ENCODE results near the gene MAPK10.

Gene MAPK10

DNA sequence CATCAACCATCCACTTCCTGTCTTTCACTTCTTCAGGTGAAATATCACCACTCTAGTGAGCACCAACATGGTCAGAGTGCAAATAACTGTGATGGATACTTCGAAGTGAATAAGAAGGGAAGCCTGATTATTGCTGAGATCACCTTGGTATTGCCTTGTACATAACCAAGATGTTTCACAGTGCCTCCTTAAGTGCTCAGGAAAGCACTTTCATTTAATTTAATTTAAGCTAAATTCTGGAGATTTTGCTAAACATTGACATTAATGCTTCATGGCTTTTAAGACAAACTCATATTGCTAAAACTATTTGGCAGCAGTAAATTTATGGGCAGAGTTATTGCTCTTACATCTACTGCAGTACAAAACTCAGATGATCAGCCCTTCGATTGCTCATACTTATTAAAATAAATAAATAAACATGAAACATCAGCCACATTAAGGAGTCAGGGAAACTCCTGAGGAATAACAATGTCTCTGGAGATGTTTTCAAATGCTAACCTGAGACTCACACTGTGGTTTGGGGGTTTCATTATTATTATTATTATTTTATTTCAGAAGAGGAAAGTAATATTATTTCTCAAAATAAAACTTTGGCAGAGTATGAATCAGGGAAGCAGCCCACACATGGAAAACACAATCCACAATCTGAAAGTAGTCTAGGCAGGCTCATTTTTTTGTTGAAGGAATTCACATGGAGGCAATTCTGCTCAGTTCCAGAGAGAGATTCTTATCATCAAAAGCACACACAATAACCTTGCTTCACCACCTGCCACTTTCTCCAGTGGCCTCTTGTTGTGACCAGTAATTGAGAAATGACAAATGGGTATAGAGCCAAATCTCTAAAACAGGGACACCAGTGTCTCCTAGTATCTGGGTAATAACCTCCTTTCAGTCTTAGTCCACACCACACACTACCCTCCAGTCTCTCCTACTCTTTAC, 344.2 kb downstream of the MAPK10 start:
- peaks cover 3% of the 10 kb centered on the region for H3K36me3 Mint-ChIP-seq (ENCODE audit: insufficient read depth)
- no peak for DNase-seq
- peaks cover 0 to 4% of the 10 kb centered on the region in 2 donors for H3K9me3 Mint-ChIP-seq
- no peaks in the 10 kb centered on the region for H3K4me1 Mint-ChIP-seq (ENCODE audit: low read depth in 2 of 2)
- H3K4me3 Mint-ChIP-seq = no peak overlapping the region
- ATAC-seq (replicated peaks) = no peak
- H3K27ac Mint-ChIP-seq = no peak overlapping the region
- H3K27me3 Mint-ChIP-seq = no peaks in the 10 kb centered on the region

DNA sequence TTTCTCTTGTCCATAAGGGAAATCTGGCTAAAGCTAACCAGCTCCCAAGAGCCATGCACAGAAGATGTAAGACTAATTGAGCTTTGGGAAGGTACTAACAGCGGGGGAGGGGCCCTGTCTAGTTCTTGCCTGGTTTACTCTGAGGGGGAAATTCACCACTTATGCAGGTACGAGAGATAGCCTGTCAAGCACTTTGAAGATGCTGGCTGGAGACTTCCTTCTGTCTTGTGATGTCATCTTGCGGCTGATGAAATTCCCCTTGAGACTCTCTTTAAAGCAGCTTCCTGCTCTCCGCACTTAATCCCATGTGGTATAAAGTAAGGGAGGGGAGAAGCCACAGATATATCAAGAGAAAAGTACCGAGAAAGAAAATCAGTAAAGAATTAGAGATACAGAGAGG, 345.3 kb downstream of the MAPK10 start:
- Mint-ChIP-seq H3K27ac (no peak overlapping the region), H3K27me3 (no peaks in the 10 kb centered on the region), H3K36me3 (ENCODE audit: insufficient read depth) (no peaks in the 10 kb centered on the region), H3K4me3 (no peak overlapping the region), H3K4me1 (ENCODE audit: low read depth in 2 of 2) (no peaks in the 10 kb centered on the region), H3K9me3 (peaks cover 0 to 4% of the 10 kb centered on the region in 2 donors)
- ATAC-seq (replicated peaks) (no peak), DNase-seq (no peak)

- Mint-ChIP-seq H3K9me3 (peaks cover 0 to 4% of the 10 kb centered on the region in 2 donors), H3K27me3 (no peaks in the 10 kb centered on the region), H3K4me3 (no peak overlapping the region), H3K27ac (no peak overlapping the region), H3K4me1 (ENCODE audit: low read depth in 2 of 2) (no peaks in the 10 kb centered on the region), H3K36me3 (ENCODE audit: insufficient read depth) (no peaks in the 10 kb centered on the region)
- DNase-seq (no peak), ATAC-seq (replicated peaks) (no peak)
Observed at GRCh38 chr4:86013621-86014020, 346.2 kb downstream of the MAPK10 start.

GRCh38 chr4:86011117-86011516, 348.7 kb downstream of the MAPK10 start:
- Mint-ChIP-seq H3K27ac (no peak overlapping the region), H3K9me3 (peaks cover 0 to 4% of the 10 kb centered on the region in 2 donors), H3K27me3 (no peaks in the 10 kb centered on the region), H3K36me3 (ENCODE audit: insufficient read depth) (no peaks in the 10 kb centered on the region), H3K4me3 (no peak overlapping the region), H3K4me1 (ENCODE audit: low read depth in 2 of 2) (no peaks in the 10 kb centered on the region)
- no peak for DNase-seq
- ATAC-seq (replicated peaks) = no peak

DNA sequence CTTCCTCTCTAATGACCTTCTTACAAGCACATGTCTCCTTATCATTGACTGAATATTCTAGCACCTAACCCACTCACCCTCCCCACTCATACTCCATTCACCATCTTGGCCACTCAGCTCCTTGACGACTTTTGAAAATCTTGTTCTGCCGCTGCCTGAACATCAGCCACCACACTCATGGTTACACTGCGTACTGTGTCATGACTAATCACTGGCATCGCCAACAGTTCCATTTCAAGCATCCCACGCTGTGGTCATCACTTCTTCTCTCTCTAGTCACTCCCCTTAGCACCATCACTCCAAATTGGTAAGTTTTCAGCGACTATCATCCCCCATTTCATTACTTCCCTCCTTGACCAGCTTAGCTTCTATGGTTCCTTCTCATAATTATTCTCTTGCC, 352.8 kb downstream of the MAPK10 start:
- Mint-ChIP-seq H3K27ac (no peak overlapping the region), H3K27me3 (no peaks in the 10 kb centered on the region), H3K4me3 (no peak overlapping the region), H3K4me1 (ENCODE audit: low read depth in 2 of 2) (no peaks in the 10 kb centered on the region), H3K9me3 (peaks cover 6 to 7% of the 10 kb centered on the region in 2 donors), H3K36me3 (ENCODE audit: insufficient read depth) (no peaks in the 10 kb centered on the region)
- ATAC-seq (replicated peaks) (no peak), DNase-seq (no peak)

- no peaks in the 10 kb centered on the region for H3K27me3 Mint-ChIP-seq
- DNase-seq = no peak
Observed at GRCh38 chr4:86006057-86006456, 353.8 kb downstream of the MAPK10 start.

DNA sequence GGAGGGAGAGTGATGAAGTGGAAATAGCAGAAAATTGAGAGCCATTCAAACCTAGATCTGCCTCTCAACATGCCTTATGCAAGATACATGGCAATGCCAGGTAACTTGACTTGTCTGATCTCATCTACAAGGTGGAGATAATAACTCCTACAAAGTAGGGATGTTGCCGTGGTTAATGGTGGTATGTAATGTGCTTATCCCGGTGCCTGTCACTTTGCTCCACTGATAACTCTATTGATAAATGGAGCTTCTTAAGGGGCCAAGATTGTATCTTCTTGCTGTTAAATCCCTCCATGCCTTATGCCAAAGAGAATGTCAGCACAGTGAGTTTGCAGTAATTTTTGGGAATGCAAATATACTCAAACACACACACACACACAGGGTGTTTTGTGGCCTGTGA, 355.8 kb downstream of the MAPK10 start:
- DNase-seq (no peak), ATAC-seq (replicated peaks) (no peak)
- Mint-ChIP-seq H3K9me3 (peaks cover 6 to 7% of the 10 kb centered on the region in 2 donors), H3K27me3 (no peaks in the 10 kb centered on the region), H3K4me1 (ENCODE audit: low read depth in 2 of 2) (no peaks in the 10 kb centered on the region), H3K4me3 (no peak overlapping the region), H3K36me3 (ENCODE audit: insufficient read depth) (no peaks in the 10 kb centered on the region), H3K27ac (no peak overlapping the region)

More at GRCh38 chr4:86006057-86006456, 353.8 kb downstream of the MAPK10 start:
- no peak overlapping the region for H3K4me3 Mint-ChIP-seq
- no peak for ATAC-seq (replicated peaks)
- H3K9me3 Mint-ChIP-seq = peaks cover 6 to 7% of the 10 kb centered on the region in 2 donors
- no peaks in the 10 kb centered on the region for H3K36me3 Mint-ChIP-seq (ENCODE audit: insufficient read depth)
- H3K27ac Mint-ChIP-seq = no peak overlapping the region
- H3K4me1 Mint-ChIP-seq (ENCODE audit: low read depth in 2 of 2) = no peaks in the 10 kb centered on the region

- Mint-ChIP-seq H3K27me3 (no peaks in the 10 kb centered on the region), H3K9me3 (peaks cover 6 to 7% of the 10 kb centered on the region in 2 donors), H3K27ac (no peak overlapping the region), H3K36me3 (ENCODE audit: insufficient read depth) (no peaks in the 10 kb centered on the region), H3K4me1 (ENCODE audit: low read depth in 2 of 2) (no peaks in the 10 kb centered on the region), H3K4me3 (no peak overlapping the region)
- ATAC-seq (replicated peaks) (no peak), DNase-seq (no peak)
Observed at GRCh38 chr4:86001591-86001990, 358.3 kb downstream of the MAPK10 start.

- no peak for ATAC-seq (replicated peaks)
- Mint-ChIP-seq H3K36me3 (ENCODE audit: insufficient read depth) (peaks cover 3% of the 10 kb centered on the region), H3K9me3 (no peaks in the 10 kb centered on the region), H3K27ac (no peak overlapping the region), H3K4me1 (ENCODE audit: low read depth in 2 of 2) (no peaks in the 10 kb centered on the region), H3K27me3 (no peaks in the 10 kb centered on the region), H3K4me3 (no peak overlapping the region)
- no peak for DNase-seq
Observed at GRCh38 chr4:85995361-85995760, 364.5 kb downstream of the MAPK10 start.

DNA sequence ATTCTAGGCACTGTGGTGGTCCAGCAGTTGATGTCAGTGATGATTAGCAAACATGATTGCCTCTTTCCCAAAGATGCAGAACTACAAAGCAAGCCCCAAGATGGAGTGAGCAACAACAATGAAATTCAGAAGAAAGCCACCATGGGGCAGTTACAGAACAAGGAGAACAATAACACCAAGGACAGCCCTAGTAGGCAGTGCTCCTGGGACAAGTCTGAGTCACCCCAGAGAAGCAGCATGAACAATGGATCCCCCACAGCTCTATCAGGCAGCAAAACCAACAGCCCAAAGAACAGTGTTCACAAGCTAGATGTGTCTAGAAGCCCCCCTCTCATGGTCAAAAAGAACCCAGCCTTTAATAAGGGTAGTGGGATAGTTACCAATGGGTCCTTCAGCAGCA, 365.3 kb downstream of the MAPK10 start:
- Mint-ChIP-seq H3K4me1 (ENCODE audit: low read depth in 2 of 2) (no peaks in the 10 kb centered on the region), H3K36me3 (ENCODE audit: insufficient read depth) (peaks cover 3% of the 10 kb centered on the region), H3K27ac (no peak overlapping the region), H3K4me3 (no peak overlapping the region), H3K27me3 (no peaks in the 10 kb centered on the region), H3K9me3 (no peaks in the 10 kb centered on the region)
- DNase-seq (no peak), ATAC-seq (replicated peaks) (no peak)

- H3K27ac Mint-ChIP-seq = no peak overlapping the region
- no peak overlapping the region for H3K4me3 Mint-ChIP-seq
- H3K27me3 Mint-ChIP-seq = no peaks in the 10 kb centered on the region
- ATAC-seq (replicated peaks) = no peak
- DNase-seq = no peak
- H3K36me3 Mint-ChIP-seq (ENCODE audit: insufficient read depth) = peaks cover 3% of the 10 kb centered on the region
- H3K4me1 Mint-ChIP-seq (ENCODE audit: low read depth in 2 of 2) = no peaks in the 10 kb centered on the region
- H3K9me3 Mint-ChIP-seq = no peaks in the 10 kb centered on the region
Observed at GRCh38 chr4:85993641-85994040, 366.2 kb downstream of the MAPK10 start.

- H3K27me3 Mint-ChIP-seq = no peaks in the 10 kb centered on the region
- H3K4me3 Mint-ChIP-seq = no peak overlapping the region
- peaks cover 9 to 17% of the 10 kb centered on the region in 2 donors for H3K9me3 Mint-ChIP-seq
- DNase-seq (no peak), ATAC-seq (replicated peaks) (no peak)
- peaks cover 4% of the 10 kb centered on the region for H3K36me3 Mint-ChIP-seq (ENCODE audit: insufficient read depth)
- H3K27ac Mint-ChIP-seq = no peak overlapping the region
- no peaks in the 10 kb centered on the region for H3K4me1 Mint-ChIP-seq (ENCODE audit: low read depth in 2 of 2)
Observed at GRCh38 chr4:85986266-85986665, 373.6 kb downstream of the MAPK10 start.

DNA sequence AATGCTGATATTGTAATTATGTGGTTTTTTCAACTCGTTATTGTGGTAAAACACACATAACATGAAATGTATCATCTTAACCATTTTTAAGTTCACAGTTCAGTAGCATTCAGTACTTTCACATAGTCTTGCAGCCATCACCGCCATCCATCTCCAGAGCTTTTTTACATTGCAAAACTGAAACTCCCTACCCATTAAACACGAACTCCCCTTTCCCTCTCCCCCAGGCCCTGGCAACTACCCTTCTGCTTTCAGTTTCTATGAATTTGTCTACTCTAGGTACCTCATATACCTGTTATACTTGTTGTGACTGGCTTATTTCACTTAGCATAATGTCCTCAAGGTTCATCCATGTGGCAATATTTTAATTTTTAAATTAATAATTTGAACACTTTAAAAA, 380.6 kb downstream of the MAPK10 start:
- H3K9me3 Mint-ChIP-seq = peaks cover 9 to 17% of the 10 kb centered on the region in 2 donors
- no peaks in the 10 kb centered on the region for H3K27me3 Mint-ChIP-seq
- ATAC-seq (replicated peaks) (no peak), DNase-seq (no peak)
- H3K27ac Mint-ChIP-seq = no peak overlapping the region
- no peaks in the 10 kb centered on the region for H3K4me1 Mint-ChIP-seq (ENCODE audit: low read depth in 2 of 2)
- H3K36me3 Mint-ChIP-seq (ENCODE audit: insufficient read depth) = no peaks in the 10 kb centered on the region
- H3K4me3 Mint-ChIP-seq = no peak overlapping the region

- no peak overlapping the region for H3K27ac Mint-ChIP-seq
- no peaks in the 10 kb centered on the region for H3K27me3 Mint-ChIP-seq
- H3K4me1 Mint-ChIP-seq (ENCODE audit: low read depth in 2 of 2) = no peaks in the 10 kb centered on the region
- H3K36me3 Mint-ChIP-seq (ENCODE audit: insufficient read depth) = no peaks in the 10 kb centered on the region
- ATAC-seq (replicated peaks) (no peak), DNase-seq (no peak)
- H3K4me3 Mint-ChIP-seq = no peak overlapping the region
- peaks cover 0 to 3% of the 10 kb centered on the region in 2 donors for H3K9me3 Mint-ChIP-seq
Observed at GRCh38 chr4:85970535-85970934, 389.3 kb downstream of the MAPK10 start.
